WTC11 (cell line): Measurements from ENCODE around the gene CAPNS1.
A peak's percentile ranks its signal among the peaks of the same experiment; 100 is the strongest.

Source experiments
- ARID4B ChIP-seq: sonication (generic); formaldehyde crosslinking; IDR thresholded peaks from 2 replicates; pipeline ENCODE4 v1.8.0; 2023; ENCODE audit warnings: missing genetic modification reagents, mild to moderate bottlenecking, borderline replicate concordance
- ATF3 ChIP-seq: sonication (generic); formaldehyde crosslinking; conservative IDR thresholded peaks from 2 replicates; pipeline ENCODE4 v1.8.1; 2022; ENCODE audit warnings: mild to moderate bottlenecking, missing genetic modification reagents
- ATF6 ChIP-seq: sonication (generic); formaldehyde crosslinking; IDR thresholded peaks from 2 replicates; pipeline ENCODE4 v1.8.1; 2023; ENCODE audit warnings: mild to moderate bottlenecking, missing genetic modification reagents
- CTCF ChIP-seq: fragments of 200-600 bp; IDR thresholded peaks from 2 replicates; pipeline ENCODE4 v1.8.0; 2022; ENCODE audit warnings: antibody characterized with exemption
- E2F5 ChIP-seq: sonication (generic); formaldehyde crosslinking; IDR thresholded peaks from 2 replicates; pipeline ENCODE4 v1.8.1; 2022; ENCODE audit warnings: mild to moderate bottlenecking, moderate library complexity, missing genetic modification reagents
- ELF4 ChIP-seq: sonication (generic); formaldehyde crosslinking; IDR thresholded peaks from 2 replicates; pipeline ENCODE4 v1.8.1; 2022; ENCODE audit warnings: low read depth, mild to moderate bottlenecking, moderate library complexity, missing genetic modification reagents
- JUN ChIP-seq: sonication (generic); formaldehyde crosslinking; IDR thresholded peaks from 2 replicates; pipeline ENCODE4 v1.8.0; 2023; ENCODE audit warnings: mild to moderate bottlenecking, missing genetic modification reagents
- KAT7 ChIP-seq: sonication (generic); formaldehyde crosslinking; IDR thresholded peaks from 2 replicates; pipeline ENCODE4 v1.8.1; 2023; ENCODE audit warnings: missing genetic modification reagents, mild to moderate bottlenecking, borderline replicate concordance
- MAX ChIP-seq: sonication (generic); formaldehyde crosslinking; IDR thresholded peaks from 2 replicates; pipeline ENCODE4 v1.8.0; 2022; ENCODE audit warnings: mild to moderate bottlenecking, missing genetic modification reagents
- NFYB ChIP-seq: sonication (generic); formaldehyde crosslinking; conservative IDR thresholded peaks from 2 replicates; pipeline ENCODE4 v1.8.0; 2022; ENCODE audit warnings: low read depth, missing genetic modification reagents
- NR3C1 ChIP-seq: sonication (generic); formaldehyde crosslinking; conservative IDR thresholded peaks from 2 replicates; pipeline ENCODE4 v1.8.1; 2023; ENCODE audit warnings: low read depth, mild to moderate bottlenecking, missing genetic modification reagents
- RELA ChIP-seq: sonication (generic); formaldehyde crosslinking; IDR thresholded peaks from 2 replicates; pipeline ENCODE4 v1.8.1; 2022; ENCODE audit warnings: missing genetic modification reagents, mild to moderate bottlenecking, borderline replicate concordance
- TCF7 ChIP-seq: sonication (generic); formaldehyde crosslinking; IDR thresholded peaks from 2 replicates; pipeline ENCODE4 v1.8.0; 2022; ENCODE audit warnings: mild to moderate bottlenecking, low read depth, missing genetic modification reagents, moderate library complexity
- ZBTB21 ChIP-seq: sonication (generic); formaldehyde crosslinking; IDR thresholded peaks from 2 replicates; pipeline ENCODE4 v1.8.1; 2023; ENCODE audit warnings: mild to moderate bottlenecking, missing genetic modification reagents, borderline replicate concordance

GRCh38 chr19:36114721-36115452 is 25.0 kb upstream of the CAPNS1 start, which contains the start of gene POLR2I:
- TF ChIP-seq TCF7 (CRISPR knock-in tag) (0 out of 2 replicates have a peak, but pooled peaks have one; percentile 40), ATF3 (CRISPR knock-in tag) (no peak), CTCF (no peak), JUN (CRISPR knock-in tag) (peak; percentile 67; the same call in 1 of the 2 replicates), KAT7 (0 out of 2 replicates have a peak, but pooled peaks have one; percentile 24), ARID4B (CRISPR knock-in tag) (0 out of 2 replicates have a peak, but pooled peaks have one; percentile 65), NR3C1 (CRISPR knock-in tag) (no peak), RELA (CRISPR knock-in tag) (no peak), ELF4 (CRISPR knock-in tag) (no peak), E2F5 (CRISPR knock-in tag) (peak; percentile 80), ZBTB21 (CRISPR knock-in tag) (0 out of 2 replicates have a peak, but pooled peaks have one; percentile 58), ATF6 (CRISPR knock-in tag) (no peak), NFYB (CRISPR knock-in tag) (peak; percentile 86), MAX (CRISPR knock-in tag) (peak; percentile 99)
